HG02870 (cell line): Measurements from ENCODE around the gene GHRL.

Experiments used
- ATAC-seq: cut with Tn5 transposase; IDR thresholded peaks from one replicate; pipeline ENCODE4 v1.9.1; 2021; ENCODE audit warnings: mild to moderate bottlenecking, moderate library complexity; ENCODE audit not compliant: unreplicated experiment

GHRL gene

DNA sequence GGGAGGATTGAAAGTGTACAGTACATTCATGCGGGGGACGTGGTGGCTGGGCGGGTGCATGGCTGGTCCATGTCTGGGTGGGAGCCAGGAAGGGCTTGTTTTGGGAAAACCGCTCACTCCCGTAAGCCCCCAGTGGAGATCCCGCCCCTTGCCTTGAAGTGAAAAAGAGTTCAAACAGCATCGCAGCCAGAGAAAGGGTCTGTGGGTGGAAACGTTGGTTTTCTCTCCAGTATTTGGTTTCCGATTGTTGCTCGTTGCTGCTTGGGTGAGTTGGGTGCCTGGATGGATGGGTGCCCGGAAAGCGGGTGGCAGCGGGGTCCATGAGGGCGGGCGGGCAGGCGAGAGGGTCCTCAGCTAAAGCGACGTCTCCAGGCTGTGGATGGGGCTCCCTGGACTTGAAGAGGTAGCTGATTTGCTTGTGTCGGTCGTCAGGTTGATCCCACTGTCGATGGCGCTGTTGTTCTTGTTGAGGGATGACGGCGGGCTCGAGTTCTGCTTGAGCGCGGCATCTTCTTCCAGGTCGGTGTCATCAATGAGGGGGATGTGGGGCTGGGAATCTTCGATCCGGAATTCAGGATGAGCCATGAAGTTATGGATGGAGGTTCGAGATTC, 35.8 kb upstream of the GHRL start:
- no peak for ATAC-seq

DNA sequence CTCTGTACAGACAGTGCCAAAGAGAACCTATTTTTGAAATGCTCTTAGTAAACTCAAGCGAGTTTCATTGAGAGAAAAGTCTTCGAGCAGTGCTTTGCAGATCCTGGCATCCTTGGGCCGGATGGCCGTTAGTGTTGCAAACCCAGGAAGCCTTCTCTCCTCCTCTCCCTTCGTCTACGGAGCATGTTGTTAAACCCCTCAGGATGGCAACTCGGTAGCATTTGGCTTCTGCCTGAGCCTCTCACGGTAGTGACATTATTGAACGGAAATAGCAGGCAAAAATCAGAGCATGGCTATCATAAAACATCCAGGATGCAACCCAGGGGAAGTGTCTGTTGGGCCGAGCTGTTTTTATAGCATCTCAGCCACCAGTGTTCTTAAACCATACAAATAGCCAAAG, 34.8 kb upstream of the GHRL start:
- no peak for ATAC-seq

- ATAC-seq: no peak
These were observed 29.6 kb upstream of the GHRL start for GRCh38 chr3:10322352-10322710.

DNA sequence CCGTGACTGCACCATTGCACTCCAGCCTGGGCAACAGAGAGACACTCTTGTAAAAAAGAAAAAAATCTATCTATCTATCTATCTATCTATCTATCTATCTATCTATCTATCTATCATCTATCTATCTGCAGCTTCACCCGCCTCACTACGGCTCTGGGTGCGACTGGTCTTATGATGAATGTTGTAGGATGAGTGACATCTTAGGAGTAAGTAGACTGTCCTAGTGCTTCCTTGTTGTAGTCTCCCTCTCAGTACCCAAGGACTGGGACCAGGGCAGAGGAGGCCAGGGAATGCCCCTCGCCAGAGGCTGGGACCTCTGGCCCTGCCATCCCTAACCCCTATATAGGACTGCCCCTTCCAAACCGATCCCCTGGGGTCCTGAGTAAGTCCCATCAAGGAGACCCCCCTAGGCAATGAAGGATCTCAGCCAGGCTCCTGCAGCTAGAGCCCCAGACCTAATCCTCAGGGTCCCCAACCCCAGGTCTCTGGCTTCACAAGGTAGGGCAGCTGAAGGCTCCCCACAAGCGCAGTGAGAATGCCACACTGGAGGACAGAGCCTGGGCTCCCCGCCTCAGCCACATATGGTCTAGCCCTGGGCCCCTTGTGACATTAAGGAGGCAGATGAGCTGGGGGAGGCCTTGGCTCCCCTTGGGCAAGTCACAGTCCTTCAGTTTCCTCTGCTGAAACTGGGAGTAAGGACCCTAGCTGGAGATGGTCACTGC, 29.0 kb upstream of the GHRL start:
- no peak for ATAC-seq

GRCh38 chr3:10320320-10320677, 27.6 kb upstream of the GHRL start:
- no peak for ATAC-seq

DNA sequence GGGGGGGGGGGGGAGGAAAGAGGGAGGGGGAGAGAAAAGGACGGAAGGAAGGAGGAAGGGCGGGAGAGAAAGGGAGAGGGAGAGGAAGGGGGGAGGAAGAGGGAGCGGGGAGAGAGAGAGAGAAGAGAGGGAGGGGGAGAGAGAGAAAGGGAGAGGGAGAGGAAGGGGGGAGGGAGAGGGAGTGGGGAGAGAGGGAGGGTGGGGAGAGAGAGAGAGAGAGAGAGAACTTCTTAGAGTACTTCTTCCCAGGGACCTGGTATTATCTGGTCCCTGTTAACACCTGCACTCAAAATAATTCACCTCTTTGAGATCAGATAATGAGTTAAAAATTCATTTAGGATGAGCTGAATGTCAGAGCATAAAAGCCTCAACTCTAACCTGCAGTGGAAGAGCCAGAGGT, 27.1 kb upstream of the GHRL start:
- no peak for ATAC-seq

- no peak for ATAC-seq
These were observed 26.5 kb upstream of the GHRL start for GRCh38 chr3:10319251-10319650.

DNA sequence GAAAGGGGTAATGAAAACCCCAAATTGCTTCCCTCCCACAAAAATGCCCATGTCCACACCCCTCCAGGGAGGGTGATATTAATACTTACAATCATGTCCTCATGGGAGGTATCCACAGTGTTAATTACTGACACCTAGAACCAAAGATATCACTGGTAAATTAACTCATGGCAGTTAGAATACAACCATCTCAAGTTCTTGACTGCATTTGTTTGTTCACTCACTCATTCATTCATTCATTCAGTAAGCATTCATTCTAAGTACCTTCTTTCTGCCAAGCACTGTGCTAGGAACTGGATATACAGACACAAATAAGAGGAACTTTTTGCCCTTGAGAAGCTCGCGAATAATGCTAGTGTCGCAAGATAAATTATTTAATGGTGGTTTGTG, 25.2 kb upstream of the GHRL start:
- no peak for ATAC-seq

DNA sequence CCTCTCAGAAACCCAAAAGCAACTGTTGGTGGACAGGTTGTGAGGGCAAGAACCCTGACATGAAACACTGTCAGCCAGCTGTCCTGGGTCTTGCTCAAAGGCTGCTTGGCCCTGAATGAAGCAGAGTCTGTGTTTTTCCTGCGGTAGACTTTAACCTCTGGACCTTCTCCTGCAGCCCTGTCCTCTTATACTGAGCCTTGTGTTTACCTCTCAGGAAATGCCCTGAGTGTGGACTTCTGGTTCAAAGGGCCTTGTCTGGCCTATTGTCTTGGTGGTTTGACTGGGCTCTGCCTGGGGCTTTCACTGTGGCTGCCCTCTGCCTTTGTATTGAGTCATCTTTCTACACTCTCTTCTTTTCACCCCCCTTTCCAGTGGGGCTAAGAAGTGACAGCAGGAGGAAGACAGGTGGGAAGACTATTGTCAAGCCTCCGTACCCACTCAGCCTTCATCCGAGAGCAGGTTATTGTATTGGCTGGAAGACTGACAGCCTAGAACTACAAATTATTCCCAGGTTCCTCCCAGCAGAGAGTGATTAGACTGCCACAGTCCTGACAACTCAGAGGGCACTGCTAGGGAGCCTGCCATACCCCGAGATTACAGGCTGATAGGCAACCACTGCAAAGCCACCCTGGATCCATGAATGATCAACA, 24.7 kb upstream of the GHRL start:
- no peak for ATAC-seq

- ATAC-seq: no peak
These were observed 23.1 kb upstream of the GHRL start for GRCh38 chr3:10315771-10316344.

GRCh38 chr3:10315101-10315500, 22.4 kb upstream of the GHRL start:
- ATAC-seq: no peak

GRCh38 chr3:10312861-10313260, 20.1 kb upstream of the GHRL start:
- no peak for ATAC-seq

DNA sequence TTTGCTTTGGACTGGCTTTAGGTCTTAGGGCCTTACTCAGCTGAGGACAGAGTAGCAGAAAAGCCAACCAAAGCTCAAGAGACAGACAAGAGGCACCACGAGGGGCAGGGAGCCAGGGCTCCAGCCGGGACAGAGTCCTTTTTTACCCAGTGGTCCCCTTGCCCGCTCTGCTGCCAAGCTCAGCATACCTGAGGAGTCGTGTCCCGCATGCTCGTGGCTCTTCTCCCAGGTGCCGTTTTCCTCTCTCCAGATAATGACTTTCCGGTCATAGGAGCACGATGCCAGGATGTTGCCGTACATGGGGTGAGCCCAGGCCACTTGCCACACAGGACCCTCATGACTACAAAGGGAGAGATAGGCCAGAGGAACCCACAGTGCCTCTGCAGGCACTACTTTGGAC, 19.6 kb upstream of the GHRL start:
- ATAC-seq: no peak

DNA sequence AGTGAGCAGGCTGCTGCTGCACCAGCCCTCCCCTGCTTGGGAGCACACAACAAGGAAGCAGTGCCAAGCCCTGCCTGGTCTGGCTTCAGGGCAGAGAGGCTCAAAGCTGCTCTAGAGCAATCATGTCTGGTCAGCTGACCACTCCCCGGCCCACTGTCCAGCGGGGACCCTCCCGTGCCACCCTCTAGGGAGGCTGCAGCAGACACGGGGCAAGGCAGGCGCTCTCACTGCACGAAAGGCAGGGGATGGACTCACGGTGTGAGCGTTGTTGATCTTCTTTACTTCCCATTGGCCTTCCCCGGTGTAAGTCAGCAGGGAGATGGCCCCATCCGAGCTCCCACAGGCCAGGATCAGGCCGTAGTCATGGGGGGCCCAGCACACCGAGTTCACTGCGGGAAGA, 19.0 kb upstream of the GHRL start:
- no peak for ATAC-seq

- no peak for ATAC-seq
These were observed 17.8 kb upstream of the GHRL start for GRCh38 chr3:10310578-10310977.

GRCh38 chr3:10309736-10310135, 17.0 kb upstream of the GHRL start:
- ATAC-seq: no peak

- ATAC-seq: no peak
These were observed 15.9 kb upstream of the GHRL start for GRCh38 chr3:10308678-10309077.

GRCh38 chr3:10306156-10306555, 13.4 kb upstream of the GHRL start:
- no peak for ATAC-seq

GRCh38 chr3:10305331-10305902, 12.7 kb upstream of the GHRL start:
- ATAC-seq: no peak

DNA sequence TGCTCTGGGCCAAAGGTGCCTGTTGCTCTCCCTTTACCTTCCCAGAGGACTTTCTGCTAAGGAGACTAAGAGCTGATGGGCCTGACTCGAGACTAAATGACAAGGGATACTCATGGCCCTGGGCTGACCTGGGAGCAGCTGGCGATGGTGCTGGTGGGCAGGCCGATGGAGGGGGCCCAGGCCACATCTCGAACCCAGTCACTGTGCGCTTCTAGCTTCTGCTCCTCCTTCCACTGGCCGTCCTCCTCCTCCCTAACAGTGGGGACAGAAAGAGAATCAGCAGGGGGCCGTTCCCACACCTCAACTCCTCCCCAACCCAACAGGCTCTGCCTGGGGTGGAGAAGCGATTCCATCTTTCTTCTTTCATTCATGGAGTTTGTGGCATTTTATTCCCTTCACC, 12.2 kb upstream of the GHRL start:
- ATAC-seq: no peak

DNA sequence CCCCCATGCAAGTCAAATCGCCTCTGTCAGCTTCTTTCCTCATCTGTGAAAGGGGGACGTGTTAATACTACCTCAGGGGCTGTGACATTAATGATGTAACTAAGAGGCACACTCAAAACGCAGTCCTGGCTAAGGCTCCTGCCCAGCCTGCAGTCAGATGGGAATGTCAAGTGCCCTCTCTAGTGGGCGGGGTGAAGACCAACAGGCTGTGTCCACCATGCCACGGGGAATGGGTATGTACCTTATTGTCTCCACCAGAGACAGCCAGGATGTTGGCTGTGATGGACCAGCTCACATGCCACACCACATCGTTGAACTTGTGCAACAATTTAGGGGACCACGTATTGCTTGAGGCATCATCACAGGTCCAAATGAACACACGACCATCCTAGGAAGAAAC, 11.0 kb upstream of the GHRL start:
- ATAC-seq: no peak

- ATAC-seq: no peak
These were observed 10.4 kb upstream of the GHRL start for GRCh38 chr3:10303105-10303504.
